ENCODE measurements around the gene UMOD. TPM values are rescaled to one million over a fixed set of nuclear protein-coding genes. Genes with fewer than 3 reads are reported as not detected.

UMOD gene
- total and polyA plus RNA-seq, 4 donors = not detected

GRCh38 chr16:20320178-20320577 is 32.3 kb downstream of the UMOD start:
- 78% methylated on average over 2 of the region's 2 CpGs for WGBS
- DNase-seq (ENCODE audit: low spot score) = no peak
- no peak overlapping the region for H3K9ac ChIP-seq (ENCODE audit: low read depth in 1 of 2, low read length in 2 of 2)
- peaks cover 0 to 2% (median 0%) of the 10 kb centered on the region in 4 donors for H3K27me3 ChIP-seq (ENCODE audit: control insufficient read depth in 4 of 4, insufficient read depth in 4 of 4, low read length in 3 of 4)
- H3K4me3 ChIP-seq (ENCODE audit: low read depth in 1 of 3, low read length in 3 of 3) = no peak overlapping the region
- H3K36me3 ChIP-seq (ENCODE audit: control insufficient read depth in 4 of 4, insufficient read depth in 3 of 4, low read depth in 1 of 4, low read length in 3 of 4) = no peaks in the 10 kb centered on the region
- no peaks in the 10 kb centered on the region for H3K9me3 ChIP-seq (ENCODE audit: control insufficient read depth in 4 of 4, low read length in 3 of 4)
- TF ChIP-seq NR2F2 (IDR thresholded peaks at IDR 0.05) (no peak), SP1 (IDR thresholded peaks at IDR 0.05) (no peak), MAX (IDR thresholded peaks at IDR 0.05) (no peak), HNF4G (IDR thresholded peaks at IDR 0.05) (no peak), GABPA (IDR thresholded peaks at IDR 0.05 in 1 of 2, conservative IDR thresholded peaks at IDR 0.05 in 1 of 2) (no peak), YY1 (IDR thresholded peaks at IDR 0.05) (no peak), REST (IDR thresholded peaks at IDR 0.05) (no peak), FOXA1 (IDR thresholded peaks at IDR 0.05) (no peak), ATF3 (IDR thresholded peaks at IDR 0.05) (no peak), JUND (IDR thresholded peaks at IDR 0.05) (no peak)
- no peaks in the 10 kb centered on the region for H3K4me1 ChIP-seq (ENCODE audit: control insufficient read depth in 4 of 4, insufficient read depth in 4 of 4, low read length in 3 of 4)
- no peak overlapping the region for H3K27ac ChIP-seq (ENCODE audit: low read depth in 1 of 2, low read length in 2 of 2)

- Histone ChIP-seq H3K36me3 (ENCODE audit: control insufficient read depth in 4 of 4, insufficient read depth in 3 of 4, low read depth in 1 of 4, low read length in 3 of 4) (no peaks in the 10 kb centered on the region), H3K27ac (ENCODE audit: low read depth in 1 of 2, low read length in 2 of 2) (no peak overlapping the region), H3K4me1 (ENCODE audit: control insufficient read depth in 4 of 4, insufficient read depth in 4 of 4, low read length in 3 of 4) (no peaks in the 10 kb centered on the region), H3K9me3 (ENCODE audit: control insufficient read depth in 4 of 4, low read length in 3 of 4) (no peaks in the 10 kb centered on the region), H3K4me3 (ENCODE audit: low read depth in 1 of 3, low read length in 3 of 3) (no peak overlapping the region), H3K9ac (ENCODE audit: low read depth in 1 of 2, low read length in 2 of 2) (no peak overlapping the region), H3K27me3 (ENCODE audit: control insufficient read depth in 4 of 4, insufficient read depth in 4 of 4, low read length in 3 of 4) (peaks cover 0 to 2% (median 0%) of the 10 kb centered on the region in 4 donors)
- TF ChIP-seq ZBTB33 (IDR thresholded peaks at IDR 0.05) (no peak), ATF3 (IDR thresholded peaks at IDR 0.05) (no peak), RXRA (IDR thresholded peaks at IDR 0.05) (no peak), RAD21 (IDR thresholded peaks at IDR 0.05) (no peak), REST (IDR thresholded peaks at IDR 0.05) (no peak), HNF4G (IDR thresholded peaks at IDR 0.05) (no peak), HNF4A (conservative IDR thresholded peaks at IDR 0.05) (no peak), TAF1 (conservative IDR thresholded peaks at IDR 0.05) (no peak), NR2F2 (IDR thresholded peaks at IDR 0.05) (no peak), EGR1 (IDR thresholded peaks at IDR 0.05; ENCODE audit: low read depth in 2 of 2) (no peak), GABPA (IDR thresholded peaks at IDR 0.05 in 1 of 2, conservative IDR thresholded peaks at IDR 0.05 in 1 of 2) (no peak)
- DNase-seq (ENCODE audit: low spot score) = no peak
- WGBS = 61% methylated on average over 1 of the region's 1 CpG
Observed at GRCh38 chr16:20319406-20319805, 33.1 kb downstream of the UMOD start.

Measured in liver (tissue), 9 donors.